ENCODE data around the gene SRPX.
A peak's percentile ranks its signal among the peaks of the same experiment; 100 is the strongest.

SRPX gene

DNA sequence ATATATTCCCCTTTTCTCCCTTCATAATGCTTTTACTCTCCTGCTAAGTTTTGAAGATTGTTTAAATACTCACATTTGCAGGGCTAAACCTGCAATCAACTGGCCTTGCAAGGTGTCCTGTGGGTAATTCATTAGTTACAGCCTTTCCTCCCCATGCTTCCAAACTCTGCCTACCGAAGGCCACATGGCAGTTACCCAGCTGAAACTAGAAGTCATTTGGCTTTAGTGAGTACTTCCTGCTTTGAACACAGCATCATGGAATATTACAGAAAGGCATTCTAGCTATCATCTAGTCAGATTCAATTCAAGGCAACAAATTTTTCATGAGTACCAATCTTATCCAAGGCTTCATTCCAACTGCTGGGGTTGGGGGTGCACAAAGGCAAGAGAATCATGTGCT is 55.6 kb downstream of the SRPX start:
- TF ChIP-seq, protein P1, sequence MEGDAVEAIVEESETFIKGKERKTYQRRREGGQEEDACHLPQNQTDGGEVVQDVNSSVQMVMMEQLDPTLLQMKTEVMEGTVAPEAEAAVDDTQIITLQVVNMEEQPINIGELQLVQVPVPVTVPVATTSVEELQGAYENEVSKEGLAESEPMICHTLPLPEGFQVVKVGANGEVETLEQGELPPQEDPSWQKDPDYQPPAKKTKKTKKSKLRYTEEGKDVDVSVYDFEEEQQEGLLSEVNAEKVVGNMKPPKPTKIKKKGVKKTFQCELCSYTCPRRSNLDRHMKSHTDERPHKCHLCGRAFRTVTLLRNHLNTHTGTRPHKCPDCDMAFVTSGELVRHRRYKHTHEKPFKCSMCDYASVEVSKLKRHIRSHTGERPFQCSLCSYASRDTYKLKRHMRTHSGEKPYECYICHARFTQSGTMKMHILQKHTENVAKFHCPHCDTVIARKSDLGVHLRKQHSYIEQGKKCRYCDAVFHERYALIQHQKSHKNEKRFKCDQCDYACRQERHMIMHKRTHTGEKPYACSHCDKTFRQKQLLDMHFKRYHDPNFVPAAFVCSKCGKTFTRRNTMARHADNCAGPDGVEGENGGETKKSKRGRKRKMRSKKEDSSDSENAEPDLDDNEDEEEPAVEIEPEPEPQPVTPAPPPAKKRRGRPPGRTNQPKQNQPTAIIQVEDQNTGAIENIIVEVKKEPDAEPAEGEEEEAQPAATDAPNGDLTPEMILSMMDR (conservative IDR thresholded peaks at IDR 0.05; ENCODE audit: low read length) = no peak
- H3K4me3 ChIP-seq (ENCODE audit: low read length) = no peak overlapping the region
- no peak for DNase-seq (ENCODE audit: low read depth)

- TF ChIP-seq, protein P1 (conservative IDR thresholded peaks at IDR 0.05; ENCODE audit: low read length) = no peak
- no peak for DNase-seq (ENCODE audit: low read depth)
Observed at GRCh38 chrX:38163193-38163592, 57.5 kb downstream of the SRPX start.

DNA sequence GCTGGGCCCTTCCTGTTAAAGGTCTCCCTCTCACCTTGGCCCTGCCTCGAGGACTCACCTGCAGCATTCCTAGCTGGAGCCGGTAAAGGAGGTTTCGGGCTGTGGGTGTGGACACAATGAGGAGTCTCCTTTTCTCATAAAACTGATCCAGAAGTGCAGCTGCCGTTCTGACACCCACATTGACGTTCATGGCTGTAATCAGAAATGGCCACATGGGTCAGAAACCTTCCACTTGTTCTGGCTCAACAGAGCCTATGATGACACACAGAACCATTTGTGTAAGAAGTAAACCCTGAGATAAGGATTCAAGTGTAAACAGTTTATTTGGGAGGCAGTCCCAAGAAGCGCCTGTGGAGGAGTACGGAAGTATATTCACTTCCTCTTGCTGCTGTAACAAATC is 63.8 kb downstream of the SRPX start:
- H3K4me3 ChIP-seq (ENCODE audit: low read length) = no peak overlapping the region
- TF ChIP-seq, protein P1 (conservative IDR thresholded peaks at IDR 0.05; ENCODE audit: low read length) = no peak
- DNase-seq (ENCODE audit: low read depth) = no peak

More at GRCh38 chrX:38163193-38163592, 57.5 kb downstream of the SRPX start:
- no peak overlapping the region for H3K4me3 ChIP-seq (ENCODE audit: low read length)

- peak; percentile 31 for DNase-seq (ENCODE audit: low read depth)
- TF ChIP-seq, protein P1 (conservative IDR thresholded peaks at IDR 0.05; ENCODE audit: low read length) = no peak
Observed at GRCh38 chrX:38154818-38155217, 65.9 kb downstream of the SRPX start.

GRCh38 chrX:38154340-38154739 is 66.3 kb downstream of the SRPX start:
- TF ChIP-seq, protein P1 (conservative IDR thresholded peaks at IDR 0.05; ENCODE audit: low read length) = no peak
- no peak for DNase-seq (ENCODE audit: low read depth)
- H3K4me3 ChIP-seq (ENCODE audit: low read length) = no peak overlapping the region

More at GRCh38 chrX:38154818-38155217, 65.9 kb downstream of the SRPX start:
- H3K4me3 ChIP-seq (ENCODE audit: low read length) = no peak overlapping the region

DNA sequence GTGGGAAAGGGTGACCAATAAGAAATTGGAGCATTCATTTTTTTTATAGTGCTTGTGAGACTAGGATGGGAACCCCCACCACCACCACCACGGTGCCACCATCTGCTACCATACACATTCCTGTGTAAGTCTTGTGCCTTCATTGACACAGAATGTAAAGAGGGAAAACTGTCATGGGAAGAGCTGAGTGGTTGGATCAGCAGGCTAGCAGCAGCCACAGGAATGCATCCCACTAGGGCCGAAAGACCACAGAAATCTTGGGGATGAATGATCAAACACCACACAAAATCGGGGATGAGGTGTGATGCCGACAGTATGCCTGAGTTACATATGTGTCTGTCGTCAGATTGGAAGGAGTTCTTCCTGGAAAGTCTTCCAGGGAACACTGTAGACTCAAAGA is 69.2 kb downstream of the SRPX start:
- TF ChIP-seq, protein P1 (conservative IDR thresholded peaks at IDR 0.05; ENCODE audit: low read length) = no peak
- DNase-seq (ENCODE audit: low read depth) = peak; percentile 78
- H3K4me3 ChIP-seq (ENCODE audit: low read length) = no peak overlapping the region

DNA sequence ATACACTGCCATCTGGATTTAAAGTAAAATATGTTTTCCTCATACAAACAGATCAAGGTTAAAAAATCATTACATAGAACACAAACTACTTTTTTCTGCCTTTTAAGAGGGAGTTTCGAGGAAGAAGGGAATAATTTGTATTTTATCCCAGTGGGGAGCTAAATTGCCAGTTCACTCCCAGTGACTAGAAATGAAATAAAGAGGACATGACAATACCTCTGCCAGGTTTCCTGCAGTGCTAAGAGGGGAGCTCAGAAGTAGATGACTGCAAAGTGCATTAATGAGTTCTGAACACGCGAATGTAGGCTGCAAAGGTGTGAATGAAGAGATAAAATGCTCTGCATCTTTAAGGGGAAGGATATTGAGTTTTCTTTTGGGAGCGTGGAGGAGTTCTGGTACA is 69.7 kb downstream of the SRPX start:
- TF ChIP-seq, protein P1 (conservative IDR thresholded peaks at IDR 0.05; ENCODE audit: low read length) = no peak

More for the DNA sequence above, 69.7 kb downstream of the SRPX start:
- DNase-seq (ENCODE audit: low read depth) = no peak
- H3K4me3 ChIP-seq (ENCODE audit: low read length) = no peak overlapping the region

Measured in AG10803 (cell line).